22Rv1 (cell line): ENCODE results near the gene IRX5.

Experiments
- H3K27ac ChIP-seq: fragments of 450-650 bp; 2 replicates; pipeline ENCODE4 v1.5.1; 2017
- CTCF ChIP-seq: fragments of 450-650 bp; IDR thresholded peaks from 2 replicates; pipeline ENCODE4 v1.5.1; 2017; ENCODE audit warnings: mild to moderate bottlenecking
- ZFX ChIP-seq: fragments of 450-650 bp; IDR thresholded peaks from 2 replicates; pipeline ENCODE4 v1.6.1; 2017; ENCODE audit warnings: antibody characterized with exemption, borderline replicate concordance

IRX5 gene

GRCh38 chr16:54968011-54968410 lies 37.3 kb downstream of the IRX5 start:
- TF ChIP-seq ZFX (no peak), CTCF (no peak)
- no peak overlapping the region for H3K27ac ChIP-seq

GRCh38 chr16:54968784-54969183 lies 38.1 kb downstream of the IRX5 start:
- TF ChIP-seq CTCF (no peak), ZFX (no peak)
- no peak overlapping the region for H3K27ac ChIP-seq

- no peak for TF ChIP-seq ZFX
- TF ChIP-seq CTCF: no peak
- no peak overlapping the region for H3K27ac ChIP-seq
Observed at GRCh38 chr16:54970016-54970415, 39.4 kb downstream of the IRX5 start.

- TF ChIP-seq CTCF (no peak), ZFX (no peak)
- no peak overlapping the region for H3K27ac ChIP-seq
Observed at GRCh38 chr16:54974367-54974766, 43.7 kb downstream of the IRX5 start.

GRCh38 chr16:54976651-54977200 lies 46.1 kb downstream of the IRX5 start:
- no peak overlapping the region for H3K27ac ChIP-seq
- TF ChIP-seq ZFX (no peak), CTCF (no peak)

GRCh38 chr16:54977211-54977610 lies 46.5 kb downstream of the IRX5 start:
- TF ChIP-seq ZFX (no peak), CTCF (no peak)
- H3K27ac ChIP-seq: no peak overlapping the region

GRCh38 chr16:54980821-54981220 lies 50.2 kb downstream of the IRX5 start:
- no peak for TF ChIP-seq ZFX
- no peak for TF ChIP-seq CTCF
- H3K27ac ChIP-seq: no peak overlapping the region
